ENCODE results near the gene TMSB15C. TPM values are rescaled to one million over a fixed set of nuclear protein-coding genes. Genes with fewer than 3 reads are reported as not detected.

TMSB15C gene
- total RNA-seq, 1 experiment from 2014 or later: 7.3 TPM

GRCh38 chrX:104045642-104046041 is 30.4 kb downstream of the TMSB15C start:
- DNase-seq (ENCODE audit: low read depth): no peak

GRCh38 chrX:104041003-104041402 is 35.0 kb downstream of the TMSB15C start:
- no peak for DNase-seq (ENCODE audit: low read depth)

- no peak for DNase-seq (ENCODE audit: low read depth)
These were observed 36.1 kb downstream of the TMSB15C start, which contains the start of gene H2BW2 for GRCh38 chrX:104039689-104040505. Gene H2BW2 (plus strand): TSS chrX:104039956. CDS start chrX:104039995, 39 bp downstream.

Other genes with a start within 250 kb of the TMSB15C start
- under 0.01 TPM in 1 of 2 replicates, not detected in the other for gene RAB9B, start 244.0 kb downstream of the TMSB15C start, total RNA-seq (2014; rRNA removed; shearing (Covaris generic))
- gene TMSB15B, start 113.6 kb downstream of the TMSB15C start, total RNA-seq (2014; rRNA removed; shearing (Covaris generic)): 7.8 and 19.9 TPM in 2 replicates
- gene H2BW1, start 62.5 kb downstream of the TMSB15C start, total RNA-seq (2014; rRNA removed; shearing (Covaris generic)): not detected in 2 replicates
- gene H2BW2, start 36.3 kb downstream of the TMSB15C start, total RNA-seq (2014; rRNA removed; shearing (Covaris generic)): not detected in 2 replicates
- 0.20 TPM in 1 of 2 replicates, not detected in the other for gene ZCCHC18, start 36.3 kb upstream of the TMSB15C start, total RNA-seq (2014; rRNA removed; shearing (Covaris generic))
- gene SLC25A53, start 80.8 kb upstream of the TMSB15C start, total RNA-seq (2014; rRNA removed; shearing (Covaris generic)): 6.4 and 7.4 TPM in 2 replicates
- 11.9 and 14.7 TPM in 2 replicates for gene FAM199X, start 90.2 kb upstream of the TMSB15C start, total RNA-seq (2014; rRNA removed; shearing (Covaris generic))
- not detected in 2 replicates for gene ESX1, start 178.7 kb upstream of the TMSB15C start, total RNA-seq (2014; rRNA removed; shearing (Covaris generic))